SK-N-SH (cell line): ENCODE results near the gene ANKRD11. TPM values are rescaled to one million over a fixed set of nuclear protein-coding genes. Genes with fewer than 3 reads are reported as not detected.

Source experiments
- CTCF ChIA-PET: fragments of 300-600, 350-600 bp; formaldehyde crosslinking; extraction: SDS; loops from one replicate; lab custom pipeline; 2021; lab: Yijun Ruan, JAX
- POLR2A ChIA-PET: fragments of 350-600 bp; sonication (Branson Sonifier 250); formaldehyde crosslinking; extraction: SDS; loops from one replicate; lab custom pipeline; 2020; ENCODE audit warnings: antibody characterized with exemption, inconsistent platforms; lab: Yijun Ruan, JAX
- DNase-seq: peaks from one replicate; pipeline ENCODE4 v3.0.0; 2012
- H2AFZ ChIP-seq: fragments of 200-600 bp; sonication (generic); 2 replicates; pipeline ENCODE4 v1.8.1; 2016; ENCODE audit warnings: antibody characterized with exemption, mild to moderate bottlenecking, low read depth
- H3F3A ChIP-seq: fragments of 200-600 bp; sonication (generic); replicated peaks from 2 replicates; pipeline ENCODE3; 2016; ENCODE audit warnings: antibody characterized with exemption, mild to moderate bottlenecking; ENCODE audit not compliant: insufficient read depth
- H3K27ac ChIP-seq, 2 experiments: fragments of 200-500 bp in 1 of 2; fragments of 200-600 bp in 1 of 2; sonication (Bioruptor generic) in 1 of 2; sonication (generic), shearing (Covaris generic) in 1 of 2; 2 replicates each; pipeline versions ENCODE4 v1.5.1 to v1.6.1; 2014 to 2016; ENCODE audit warnings: low read depth in 2 of 2, inconsistent platforms in 1 of 2, low read length in 1 of 2, mild to moderate bottlenecking in 1 of 2, mixed read lengths in 1 of 2
- H3K27me3 ChIP-seq: fragments of 200-600 bp; sonication (generic), shearing (Covaris generic); 2 replicates; pipeline ENCODE4 v1.6.1; 2016; ENCODE audit warnings: mixed run types; ENCODE audit not compliant: insufficient read depth
- H3K36me3 ChIP-seq, 2 experiments: fragments of 200-500 bp in 1 of 2; fragments of 200-600 bp in 1 of 2; sonication (Bioruptor generic) in 1 of 2; sonication (generic) in 1 of 2; replicated peaks in 1 of 2; 2 replicates each; pipeline versions ENCODE3 to v1.5.1; 2014 to 2016; ENCODE audit warnings: low read length in 1 of 2, mild to moderate bottlenecking in 1 of 2; ENCODE audit not compliant: insufficient read depth in 2 of 2, control insufficient read depth in 1 of 2
- H3K4me1 ChIP-seq, 2 experiments: fragments of 200-500 bp in 1 of 2; fragments of 200-600 bp in 1 of 2; sonication (Bioruptor generic) in 1 of 2; sonication (generic), shearing (Covaris generic) in 1 of 2; 2 replicates each; pipeline versions ENCODE4 v1.5.1 to v1.6.1; 2014 to 2016; ENCODE audit warnings: low read depth in 1 of 2, low read length in 1 of 2, mixed run types in 1 of 2; ENCODE audit not compliant: insufficient read depth in 2 of 2, control insufficient read depth in 1 of 2
- H3K4me2 ChIP-seq: fragments of 200-600 bp; sonication (generic), shearing (Covaris generic); 2 replicates; pipeline ENCODE4 v1.6.1; 2017; ENCODE audit warnings: mixed run types
- H3K4me3 ChIP-seq, 2 experiments: fragments of 200-500 bp in 1 of 2; fragments of 200-600 bp in 1 of 2; sonication (Bioruptor generic) in 1 of 2; sonication (generic), shearing (Covaris generic) in 1 of 2; 2 replicates each; pipeline versions ENCODE4 v1.5.1 to v1.8.1; 2014 to 2016; ENCODE audit warnings: low read depth in 2 of 2, inconsistent platforms in 1 of 2, low read length in 1 of 2, mild to moderate bottlenecking in 1 of 2, mixed read lengths in 1 of 2, moderate library complexity in 1 of 2
- H3K79me2 ChIP-seq: fragments of 200-600 bp; sonication (generic); 2 replicates; pipeline ENCODE4 v1.8.1; 2017; ENCODE audit warnings: mild to moderate bottlenecking; ENCODE audit not compliant: insufficient read depth
- H3K9ac ChIP-seq: fragments of 200-600 bp; sonication (generic); 2 replicates; pipeline ENCODE4 v1.6.1; 2017; ENCODE audit warnings: mixed run types
- H3K9me2 ChIP-seq: fragments of 200-600 bp; sonication (generic); 2 replicates; pipeline ENCODE4 v1.6.1; 2017; ENCODE audit warnings: mixed run types
- H3K9me3 ChIP-seq: fragments of 200-600 bp; sonication (generic); 2 replicates; pipeline ENCODE4 v1.6.1; 2017; ENCODE audit warnings: mixed run types, mild to moderate bottlenecking, moderate library complexity
- H4K20me1 ChIP-seq: fragments of 200-600 bp; sonication (generic); 2 replicates; pipeline ENCODE4 v1.6.1; 2017; ENCODE audit warnings: mild to moderate bottlenecking, mixed run types; ENCODE audit not compliant: insufficient read depth
- CHD2 ChIP-seq: fragments of 150-350 bp; IDR thresholded peaks from 2 replicates; pipeline ENCODE4 v1.6.1; 2018; ENCODE audit warnings: low read length; ENCODE audit not compliant: partially characterized antibody
- ELF1 ChIP-seq: IDR thresholded peaks from 2 replicates; pipeline ENCODE4 v1.4.0; 2012
- FOSL2 ChIP-seq: IDR thresholded peaks from 2 replicates; pipeline ENCODE4 v1.4.0; 2012; ENCODE audit warnings: low read depth, mild to moderate bottlenecking, moderate library complexity, borderline replicate concordance
- FOXJ3 ChIP-seq: sonication (generic); formaldehyde crosslinking; IDR thresholded peaks from 2 replicates; pipeline ENCODE4 v1.5.1; 2020; ENCODE audit warnings: mild to moderate bottlenecking, missing genetic modification reagents
- FOXM1 ChIP-seq: IDR thresholded peaks from 2 replicates; pipeline ENCODE4 v1.4.0; 2012; ENCODE audit warnings: low read depth, mild to moderate bottlenecking
- GABPA ChIP-seq: IDR thresholded peaks from 2 replicates; pipeline ENCODE4 v1.4.0; 2012; ENCODE audit warnings: low read depth, mild to moderate bottlenecking
- JUND ChIP-seq: IDR thresholded peaks from 2 replicates; pipeline ENCODE4 v1.4.0; 2012
- MEF2A ChIP-seq: IDR thresholded peaks from 2 replicates; pipeline ENCODE4 v1.4.0; 2012; ENCODE audit warnings: low read depth, borderline replicate concordance
- NFIC ChIP-seq: IDR thresholded peaks from 2 replicates; pipeline ENCODE4 v1.4.0; 2012; ENCODE audit warnings: borderline replicate concordance
- POLR2AphosphoS5 ChIP-seq: IDR thresholded peaks from 2 replicates; pipeline ENCODE4 v1.6.1; 2012; ENCODE audit warnings: low read depth, low read length
- RCOR1 ChIP-seq: fragments of 150-350 bp; IDR thresholded peaks from 2 replicates; pipeline ENCODE4 v1.6.1; 2017; ENCODE audit warnings: antibody characterized with exemption, low read length
- RFX5 ChIP-seq: IDR thresholded peaks from 2 replicates; pipeline ENCODE4 v1.6.1; 2012; ENCODE audit warnings: mild to moderate bottlenecking, improper control_type of control experiment, low read length
- RXRA ChIP-seq: IDR thresholded peaks from 2 replicates; pipeline ENCODE4 v1.4.0; 2012; ENCODE audit warnings: low read depth, mild to moderate bottlenecking, borderline replicate concordance
- SIN3A ChIP-seq: IDR thresholded peaks from 2 replicates; pipeline ENCODE4 v1.6.1; 2012; ENCODE audit warnings: low read depth, mild to moderate bottlenecking, low read length, moderate library complexity, borderline replicate concordance
- TAF1 ChIP-seq: IDR thresholded peaks from 2 replicates; pipeline ENCODE4 v1.6.1; 2012; ENCODE audit warnings: low read depth, mild to moderate bottlenecking, low read length, moderate library complexity, borderline replicate concordance
- TEAD4 ChIP-seq: IDR thresholded peaks from 2 replicates; pipeline ENCODE4 v1.4.0; 2012; ENCODE audit warnings: mild to moderate bottlenecking, borderline replicate concordance; ENCODE audit not compliant: insufficient read depth
- USF2 ChIP-seq: fragments of 150-350 bp; IDR thresholded peaks from 2 replicates; pipeline ENCODE4 v1.6.1; 2017; ENCODE audit warnings: antibody characterized with exemption, low read length, low read depth, borderline replicate concordance
- YY1 ChIP-seq: IDR thresholded peaks from 2 replicates; pipeline ENCODE4 v1.4.0; 2012; ENCODE audit warnings: low read depth, mild to moderate bottlenecking
- ZBTB33 ChIP-seq: IDR thresholded peaks from 2 replicates; pipeline ENCODE4 v1.4.0; 2012; ENCODE audit warnings: low read depth, borderline replicate concordance
- WGBS: methylation state at CpG from one replicate; pipeline ENCODE4 v1.1.6; 2017; ENCODE audit warnings: low lambda C conversion rate; 5-methylcytosine and 5-hydroxymethylcytosine counted together
- polyA plus RNA-seq, 3 experiments: library from polyadenylated mRNA; depleted of rRNA; stranded (reverse); fragments of >200 nt; gene quantifications; 2 replicates each; pipeline ENCODE4 v1.2.3, GENCODE V29; 2012
- TF ChIP-seq, protein P1 (sequence below): IDR thresholded peaks from 2 replicates; pipeline ENCODE4 v1.6.1; 2012; ENCODE audit warnings: mild to moderate bottlenecking, low read depth, low read length, moderate library complexity

The ANKRD11 gene
- polyA plus RNA-seq, 1 of the 3 experiments (the other 2 are of a cell fraction): 50.2 TPM

DNA sequence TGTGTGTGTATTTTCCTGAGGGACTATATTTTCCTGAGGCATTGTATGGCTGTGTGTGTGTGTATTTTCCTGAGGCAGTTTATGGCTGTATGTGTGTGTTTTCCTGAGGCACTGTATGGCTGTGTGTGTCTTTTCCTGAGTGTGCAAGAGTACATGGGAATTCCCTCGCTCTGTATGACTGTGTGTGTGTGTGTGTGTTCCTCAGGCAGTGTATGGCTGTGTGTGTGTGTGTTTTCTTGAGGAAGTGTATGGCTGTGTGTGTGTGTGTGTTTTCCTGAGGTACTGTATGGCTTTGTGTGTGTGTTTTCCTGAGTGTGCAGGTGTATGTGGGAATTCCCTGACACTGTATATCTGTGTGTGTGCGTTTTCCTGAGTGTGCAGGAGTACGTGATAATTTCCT is 268.8 kb downstream of the ANKRD11 start:
- peaks cover 33% of the 10 kb centered on the region for H3K79me2 ChIP-seq
- no peaks in the 10 kb centered on the region for H3F3A ChIP-seq
- H2AFZ ChIP-seq: no peak overlapping the region
- no peak overlapping the region for H3K27ac ChIP-seq
- DNase-seq: no peak
- no peak overlapping the region for H3K4me3 ChIP-seq
- TF ChIP-seq FOXJ3 (CRISPR knock-in tag) (no peak), FOSL2 (no peak), MEF2A (no peak), JUND (no peak), TAF1 (no peak), POLR2AphosphoS5 (no peak), RCOR1 (no peak), SIN3A (no peak), CHD2 (no peak), ELF1 (no peak), USF2 (no peak), GABPA (no peak), TEAD4 (no peak), YY1 (no peak)
- H3K9ac ChIP-seq: no peak overlapping the region
- no peaks in the 10 kb centered on the region for H3K9me2 ChIP-seq
- no peaks in the 10 kb centered on the region for H3K9me3 ChIP-seq
- H3K36me3 ChIP-seq: peaks cover 29 to 39% of the 10 kb centered on the region in 2 experiments
- WGBS: 96% methylated on average over 3 of the region's 3 CpGs
- CTCF ChIA-PET: no interaction called here
- H3K4me2 ChIP-seq: no peak overlapping the region
- POLR2A ChIA-PET: no interaction called here
- H3K4me1 ChIP-seq: peaks cover 0 to 5% of the 10 kb centered on the region in 2 experiments; a peak in 2 of 4 replicates
- no peaks in the 10 kb centered on the region for H3K27me3 ChIP-seq
- H4K20me1 ChIP-seq: no peaks in the 10 kb centered on the region

DNA sequence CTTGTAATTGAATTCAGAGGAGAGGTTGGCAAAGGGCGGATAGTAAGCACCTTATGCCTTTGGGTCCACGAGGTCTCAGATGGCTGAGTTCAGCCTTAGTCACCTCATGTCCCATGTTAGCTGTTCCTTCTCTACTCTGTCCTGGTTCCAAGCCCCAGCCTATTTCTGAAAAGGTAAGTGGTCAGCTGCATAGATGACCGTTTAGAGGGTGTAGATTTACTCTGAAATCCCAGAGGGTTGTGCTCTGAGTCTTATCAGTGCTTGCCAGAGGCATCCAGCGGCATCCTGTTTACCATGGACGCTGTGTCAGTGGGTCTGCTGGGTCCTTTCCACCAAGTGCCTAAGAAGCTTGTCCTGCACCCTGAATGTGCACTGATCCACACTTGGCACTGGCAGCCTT is 271.0 kb downstream of the ANKRD11 start:
- Histone ChIP-seq H3K27ac (no peak overlapping the region), H3K9ac (no peak overlapping the region), H3K9me3 (no peaks in the 10 kb centered on the region), H3F3A (no peaks in the 10 kb centered on the region), H3K4me1 (peaks cover 0 to 7% of the 10 kb centered on the region in 2 experiments; a peak in 2 of 4 replicates), H4K20me1 (no peaks in the 10 kb centered on the region), H3K9me2 (no peaks in the 10 kb centered on the region), H3K4me3 (no peak overlapping the region), H3K27me3 (no peaks in the 10 kb centered on the region), H2AFZ (no peak overlapping the region), H3K4me2 (no peak overlapping the region), H3K36me3 (peaks cover 19 to 23% of the 10 kb centered on the region in 2 experiments), H3K79me2 (peaks cover 33% of the 10 kb centered on the region)
- TF ChIP-seq FOSL2 (no peak), RXRA (no peak), MEF2A (no peak), POLR2AphosphoS5 (no peak), FOXM1 (no peak), TEAD4 (no peak), NFIC (no peak), RFX5 (no peak), GABPA (no peak), RCOR1 (no peak), YY1 (no peak), ZBTB33 (no peak), USF2 (no peak)
- TF ChIP-seq, protein P1, sequence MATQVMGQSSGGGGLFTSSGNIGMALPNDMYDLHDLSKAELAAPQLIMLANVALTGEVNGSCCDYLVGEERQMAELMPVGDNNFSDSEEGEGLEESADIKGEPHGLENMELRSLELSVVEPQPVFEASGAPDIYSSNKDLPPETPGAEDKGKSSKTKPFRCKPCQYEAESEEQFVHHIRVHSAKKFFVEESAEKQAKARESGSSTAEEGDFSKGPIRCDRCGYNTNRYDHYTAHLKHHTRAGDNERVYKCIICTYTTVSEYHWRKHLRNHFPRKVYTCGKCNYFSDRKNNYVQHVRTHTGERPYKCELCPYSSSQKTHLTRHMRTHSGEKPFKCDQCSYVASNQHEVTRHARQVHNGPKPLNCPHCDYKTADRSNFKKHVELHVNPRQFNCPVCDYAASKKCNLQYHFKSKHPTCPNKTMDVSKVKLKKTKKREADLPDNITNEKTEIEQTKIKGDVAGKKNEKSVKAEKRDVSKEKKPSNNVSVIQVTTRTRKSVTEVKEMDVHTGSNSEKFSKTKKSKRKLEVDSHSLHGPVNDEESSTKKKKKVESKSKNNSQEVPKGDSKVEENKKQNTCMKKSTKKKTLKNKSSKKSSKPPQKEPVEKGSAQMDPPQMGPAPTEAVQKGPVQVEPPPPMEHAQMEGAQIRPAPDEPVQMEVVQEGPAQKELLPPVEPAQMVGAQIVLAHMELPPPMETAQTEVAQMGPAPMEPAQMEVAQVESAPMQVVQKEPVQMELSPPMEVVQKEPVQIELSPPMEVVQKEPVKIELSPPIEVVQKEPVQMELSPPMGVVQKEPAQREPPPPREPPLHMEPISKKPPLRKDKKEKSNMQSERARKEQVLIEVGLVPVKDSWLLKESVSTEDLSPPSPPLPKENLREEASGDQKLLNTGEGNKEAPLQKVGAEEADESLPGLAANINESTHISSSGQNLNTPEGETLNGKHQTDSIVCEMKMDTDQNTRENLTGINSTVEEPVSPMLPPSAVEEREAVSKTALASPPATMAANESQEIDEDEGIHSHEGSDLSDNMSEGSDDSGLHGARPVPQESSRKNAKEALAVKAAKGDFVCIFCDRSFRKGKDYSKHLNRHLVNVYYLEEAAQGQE: no peak
- DNase-seq: no peak
- WGBS: 76% methylated on average over 5 of the region's 5 CpGs
- CTCF ChIA-PET: no interaction called here
- POLR2A ChIA-PET: no interaction called here
